Vagina (tissue), 2 donors: ENCODE measurements around the gene TAF6L. TPM values are rescaled to one million over a fixed set of nuclear protein-coding genes. Genes with fewer than 3 reads are reported as not detected.

Source experiments
- DNase-seq, 2 donors: peaks; one replicate each; pipeline ENCODE4 v3.0.0-alpha.2; 2017; ENCODE audit errors: extremely low spot score in 2 of 2
- H3K27ac ChIP-seq: fragments of 200-600 bp; sonication (generic); one replicate; pipeline ENCODE4 v1.5.1; 2019
- H3K27me3 ChIP-seq: fragments of 200-600 bp; sonication (generic); one replicate; pipeline ENCODE4 v1.5.1; 2019
- H3K36me3 ChIP-seq, 2 donors: fragments of 200-600 bp; sonication (generic); one replicate each; pipeline ENCODE4 v1.5.1; 2017 to 2019
- H3K4me1 ChIP-seq: fragments of 200-600 bp; sonication (generic); one replicate; pipeline ENCODE4 v1.5.1; 2019
- H3K4me3 ChIP-seq, 2 donors: fragments of 200-600 bp; sonication (generic); 1 replicate in 1 of 2; 2 replicates in 1 of 2; pipeline ENCODE4 v1.5.1; 2016 to 2019
- H3K9me3 ChIP-seq: fragments of 200-600 bp; sonication (generic); one replicate; pipeline ENCODE4 v1.5.1; 2019
- POLR2A ChIP-seq, 2 donors: fragments of 450-650 bp; IDR thresholded peaks; one replicate each; pipeline ENCODE4 v1.6.1; 2017; ENCODE audit warnings: antibody characterized with exemption in 2 of 2, mild to moderate bottlenecking in 2 of 2, moderate library complexity in 2 of 2
- POLR2AphosphoS5 ChIP-seq, 2 donors: sonication (generic); formaldehyde crosslinking; IDR thresholded peaks; one replicate each; pipeline ENCODE4 v1.9.0; 2017; ENCODE audit warnings: antibody characterized with exemption in 2 of 2, mild to moderate bottlenecking in 2 of 2, low read depth in 1 of 2; ENCODE audit not compliant: insufficient read depth in 1 of 2
- intact Hi-C: fragments of 100-400 bp; cut with DNase I; formaldehyde crosslinking; loops from one replicate; pipeline ENCODE4 v1.15.1; 2023
- total RNA-seq: library from RNA; depleted of rRNA; stranded (reverse); fragments of >200 nt; gene quantifications from one replicate; pipeline ENCODE4 v1.2.3, GENCODE V29; 2016
- TF ChIP-seq, protein P1 (sequence below), 3 experiments: fragments of 450-650 bp in 2 of 3; fragments of 200-600 bp in 1 of 3; sonication (generic) in 1 of 3; IDR thresholded peaks; one replicate each; pipeline ENCODE4 v1.5.1; 2017 to 2019; ENCODE audit warnings: antibody characterized with exemption in 3 of 3, mild to moderate bottlenecking in 2 of 3, moderate library complexity in 2 of 3

Gene TAF6L, protein sequence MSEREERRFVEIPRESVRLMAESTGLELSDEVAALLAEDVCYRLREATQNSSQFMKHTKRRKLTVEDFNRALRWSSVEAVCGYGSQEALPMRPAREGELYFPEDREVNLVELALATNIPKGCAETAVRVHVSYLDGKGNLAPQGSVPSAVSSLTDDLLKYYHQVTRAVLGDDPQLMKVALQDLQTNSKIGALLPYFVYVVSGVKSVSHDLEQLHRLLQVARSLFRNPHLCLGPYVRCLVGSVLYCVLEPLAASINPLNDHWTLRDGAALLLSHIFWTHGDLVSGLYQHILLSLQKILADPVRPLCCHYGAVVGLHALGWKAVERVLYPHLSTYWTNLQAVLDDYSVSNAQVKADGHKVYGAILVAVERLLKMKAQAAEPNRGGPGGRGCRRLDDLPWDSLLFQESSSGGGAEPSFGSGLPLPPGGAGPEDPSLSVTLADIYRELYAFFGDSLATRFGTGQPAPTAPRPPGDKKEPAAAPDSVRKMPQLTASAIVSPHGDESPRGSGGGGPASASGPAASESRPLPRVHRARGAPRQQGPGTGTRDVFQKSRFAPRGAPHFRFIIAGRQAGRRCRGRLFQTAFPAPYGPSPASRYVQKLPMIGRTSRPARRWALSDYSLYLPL
- 24.8 TPM for total RNA-seq

DNA sequence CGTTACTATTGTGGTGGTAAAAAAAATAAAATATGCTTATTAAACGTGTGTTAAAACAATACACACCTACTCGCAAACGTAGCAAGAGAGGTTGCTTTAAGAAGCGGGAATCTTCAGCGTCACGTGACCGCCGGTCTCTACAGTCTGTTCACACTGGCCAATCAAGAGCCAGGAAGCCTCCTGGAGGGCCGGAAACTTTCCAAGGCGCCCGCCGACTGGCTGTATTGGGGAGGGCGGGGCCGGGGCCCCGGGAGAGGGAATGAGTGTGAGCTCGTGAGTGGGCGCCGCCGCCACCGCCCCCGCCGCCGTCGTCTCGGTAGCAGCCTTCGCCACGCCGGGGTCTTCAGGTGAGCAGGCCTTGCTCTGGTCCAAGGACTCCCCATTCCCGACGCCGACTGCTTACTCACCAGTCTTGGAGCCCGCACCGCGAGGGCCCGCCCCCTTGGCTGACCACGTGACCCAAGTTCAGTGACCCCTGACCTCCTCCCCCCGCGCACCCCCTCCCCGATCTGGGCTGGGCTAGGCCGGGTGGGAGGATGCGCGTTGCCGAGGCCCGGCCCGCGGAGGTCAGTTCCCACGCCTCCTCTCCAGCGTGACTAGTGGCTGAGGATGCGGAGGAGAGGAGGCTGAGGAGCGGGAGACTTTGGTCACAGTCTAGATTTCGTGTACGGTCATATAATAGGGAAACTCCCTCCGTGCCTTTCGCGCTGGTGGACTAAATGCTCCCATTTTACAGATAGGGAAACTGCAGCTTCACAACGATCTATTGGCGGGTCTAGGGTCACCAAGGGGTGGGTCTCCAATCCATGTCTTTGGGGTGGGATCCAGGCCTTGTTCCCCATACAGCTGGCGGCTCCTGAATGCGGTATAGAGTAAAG is at the start of gene TAF6L:
TSS of gene TAF6L (plus strand) at position 253 of the 878 bp plus-strand sequence. CDS start 4,388 bp downstream, outside the sequence.
- peak within 1 kb of the TSS; percentile 66 to 78 for H3K4me3 ChIP-seq
- DNase-seq: peak in 1 of 2 donors; percentile 99
- H3K9me3 ChIP-seq: no peaks in the 10 kb centered on the region
- H3K4me1 ChIP-seq: peaks cover 29% of the 10 kb centered on the region
- intact Hi-C loops: loop anchor here (5.0 kb wide), 1 partner anchor 44 kb away; the partner anchor contains the start of genes HNRNPUL2 and TTC9C
- H3K36me3 ChIP-seq: peaks cover 0 to 20% of the 10 kb centered on the region in 2 donors
- TF ChIP-seq POLR2AphosphoS5 (IDR thresholded peaks at IDR 0.05; ENCODE audit: insufficient read depth in 1 of 2, low read depth in 1 of 2) (peak; percentile 89 to 90), POLR2A (IDR thresholded peaks at IDR 0.05) (peak in 1 of 2 donors; percentile 8)
- TF ChIP-seq, protein P1, sequence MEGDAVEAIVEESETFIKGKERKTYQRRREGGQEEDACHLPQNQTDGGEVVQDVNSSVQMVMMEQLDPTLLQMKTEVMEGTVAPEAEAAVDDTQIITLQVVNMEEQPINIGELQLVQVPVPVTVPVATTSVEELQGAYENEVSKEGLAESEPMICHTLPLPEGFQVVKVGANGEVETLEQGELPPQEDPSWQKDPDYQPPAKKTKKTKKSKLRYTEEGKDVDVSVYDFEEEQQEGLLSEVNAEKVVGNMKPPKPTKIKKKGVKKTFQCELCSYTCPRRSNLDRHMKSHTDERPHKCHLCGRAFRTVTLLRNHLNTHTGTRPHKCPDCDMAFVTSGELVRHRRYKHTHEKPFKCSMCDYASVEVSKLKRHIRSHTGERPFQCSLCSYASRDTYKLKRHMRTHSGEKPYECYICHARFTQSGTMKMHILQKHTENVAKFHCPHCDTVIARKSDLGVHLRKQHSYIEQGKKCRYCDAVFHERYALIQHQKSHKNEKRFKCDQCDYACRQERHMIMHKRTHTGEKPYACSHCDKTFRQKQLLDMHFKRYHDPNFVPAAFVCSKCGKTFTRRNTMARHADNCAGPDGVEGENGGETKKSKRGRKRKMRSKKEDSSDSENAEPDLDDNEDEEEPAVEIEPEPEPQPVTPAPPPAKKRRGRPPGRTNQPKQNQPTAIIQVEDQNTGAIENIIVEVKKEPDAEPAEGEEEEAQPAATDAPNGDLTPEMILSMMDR (IDR thresholded peaks at IDR 0.05): no peak
- H3K27ac ChIP-seq: peak within 1 kb of the TSS; percentile 98
- H3K27me3 ChIP-seq: no peaks in the 10 kb centered on the region

DNA sequence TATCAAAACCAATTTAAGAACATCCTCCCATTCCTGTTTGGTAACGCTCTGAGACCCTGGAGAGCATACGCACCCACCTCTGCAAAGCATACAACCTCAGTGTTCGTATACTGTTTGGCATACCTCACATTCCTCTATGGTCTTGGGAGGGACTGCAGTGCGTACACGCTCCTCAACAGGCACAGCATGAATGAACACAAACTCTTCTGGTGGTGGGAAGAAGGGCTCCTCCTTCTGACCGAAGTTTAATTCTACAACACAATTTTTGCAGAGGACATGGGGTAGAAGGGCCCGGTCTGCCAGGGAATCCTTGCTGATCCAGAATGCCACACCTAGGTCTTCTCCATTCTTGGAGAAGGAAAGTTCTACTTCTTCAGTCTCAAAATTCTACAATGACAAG is 49.2 kb upstream of the TAF6L start:
- Histone ChIP-seq H3K27me3 (no peaks in the 10 kb centered on the region), H3K36me3 (peaks cover 5 to 69% of the 10 kb centered on the region in 2 donors), H3K27ac (no peak overlapping the region), H3K9me3 (no peaks in the 10 kb centered on the region), H3K4me3 (no peak overlapping the region), H3K4me1 (peaks cover 35% of the 10 kb centered on the region)
- TF ChIP-seq POLR2AphosphoS5 (IDR thresholded peaks at IDR 0.05; ENCODE audit: insufficient read depth in 1 of 2, low read depth in 1 of 2): no peak
- TF ChIP-seq POLR2A (IDR thresholded peaks at IDR 0.05): no peak
- TF ChIP-seq, protein P1 (IDR thresholded peaks at IDR 0.05): no peak
- intact Hi-C loops: no loop called here
- no peak for DNase-seq

DNA sequence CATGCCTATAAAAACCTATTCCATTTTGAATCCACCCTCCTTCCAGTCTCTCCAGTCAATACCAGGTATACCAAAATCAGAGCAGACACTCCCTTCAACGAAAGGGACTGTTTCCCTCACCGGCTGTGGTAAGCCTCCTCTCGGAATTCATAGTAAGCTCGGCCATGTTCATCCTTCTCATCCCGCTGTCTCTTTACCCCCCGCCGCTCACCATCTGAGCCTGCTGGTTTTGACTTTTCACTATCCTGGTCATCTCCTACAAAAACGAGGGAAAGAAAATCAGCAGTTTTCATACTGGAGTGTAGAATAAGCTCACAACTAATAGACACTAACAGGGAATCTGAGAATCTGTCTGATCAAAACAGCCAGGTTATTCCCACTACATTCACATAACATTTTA is 47.0 kb upstream of the TAF6L start:
- intact Hi-C loops: no loop called here
- Histone ChIP-seq H3K27me3 (no peaks in the 10 kb centered on the region), H3K27ac (no peak overlapping the region), H3K36me3 (peaks cover 5 to 47% of the 10 kb centered on the region in 2 donors), H3K9me3 (no peaks in the 10 kb centered on the region), H3K4me1 (peaks cover 35% of the 10 kb centered on the region), H3K4me3 (peak overlapping the region in 1 of 2 donors; percentile 71)
- DNase-seq: no peak
- TF ChIP-seq POLR2AphosphoS5 (IDR thresholded peaks at IDR 0.05; ENCODE audit: insufficient read depth in 1 of 2, low read depth in 1 of 2) (no peak), POLR2A (IDR thresholded peaks at IDR 0.05) (no peak)
- TF ChIP-seq, protein P1 (IDR thresholded peaks at IDR 0.05): no peak

DNA sequence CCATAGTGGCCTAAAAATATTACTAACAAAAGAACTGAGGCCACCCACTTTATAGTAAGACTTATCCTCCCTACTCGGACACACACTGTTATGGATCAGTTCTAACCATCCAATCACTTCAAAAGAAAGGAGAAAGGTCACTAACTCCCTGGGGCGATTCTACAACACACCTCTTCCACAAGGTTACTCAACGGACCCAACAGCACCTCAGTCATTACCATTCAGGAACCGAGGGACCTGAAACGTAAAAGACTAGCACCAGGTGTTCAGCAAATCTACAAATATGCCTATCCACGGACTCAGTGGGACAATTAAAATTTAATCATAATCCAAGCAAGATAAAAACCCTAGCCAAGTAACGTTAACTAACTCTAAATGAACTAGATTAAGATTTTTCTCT is 45.5 kb upstream of the TAF6L start:
- peaks cover 49% of the 10 kb centered on the region for H3K4me1 ChIP-seq
- peak overlapping the region; percentile 93 for H3K27ac ChIP-seq
- intact Hi-C loops: loop anchor here (5.0 kb wide), 1 partner anchor 47 kb away; the partner anchor contains the start of gene TAF6L
- no peaks in the 10 kb centered on the region for H3K27me3 ChIP-seq
- H3K9me3 ChIP-seq: no peaks in the 10 kb centered on the region
- no peak for DNase-seq
- TF ChIP-seq POLR2A (IDR thresholded peaks at IDR 0.05) (no peak), POLR2AphosphoS5 (IDR thresholded peaks at IDR 0.05; ENCODE audit: insufficient read depth in 1 of 2, low read depth in 1 of 2) (no peak)
- peak overlapping the region; percentile 71 to 90 for H3K4me3 ChIP-seq
- H3K36me3 ChIP-seq: peaks cover 5 to 34% of the 10 kb centered on the region in 2 donors
